ENCODE data around the gene PDGFRB. TPM values are rescaled to one million over a fixed set of nuclear protein-coding genes. Genes with fewer than 3 reads are reported as not detected.

Gene PDGFRB
- total and polyA plus RNA-seq, 10 of the 15 experiments (the other 5 are each of a cell fraction or from before 2014, with no cell fraction given): 0.02 to 3.0 (median 1.0) TPM

DNA sequence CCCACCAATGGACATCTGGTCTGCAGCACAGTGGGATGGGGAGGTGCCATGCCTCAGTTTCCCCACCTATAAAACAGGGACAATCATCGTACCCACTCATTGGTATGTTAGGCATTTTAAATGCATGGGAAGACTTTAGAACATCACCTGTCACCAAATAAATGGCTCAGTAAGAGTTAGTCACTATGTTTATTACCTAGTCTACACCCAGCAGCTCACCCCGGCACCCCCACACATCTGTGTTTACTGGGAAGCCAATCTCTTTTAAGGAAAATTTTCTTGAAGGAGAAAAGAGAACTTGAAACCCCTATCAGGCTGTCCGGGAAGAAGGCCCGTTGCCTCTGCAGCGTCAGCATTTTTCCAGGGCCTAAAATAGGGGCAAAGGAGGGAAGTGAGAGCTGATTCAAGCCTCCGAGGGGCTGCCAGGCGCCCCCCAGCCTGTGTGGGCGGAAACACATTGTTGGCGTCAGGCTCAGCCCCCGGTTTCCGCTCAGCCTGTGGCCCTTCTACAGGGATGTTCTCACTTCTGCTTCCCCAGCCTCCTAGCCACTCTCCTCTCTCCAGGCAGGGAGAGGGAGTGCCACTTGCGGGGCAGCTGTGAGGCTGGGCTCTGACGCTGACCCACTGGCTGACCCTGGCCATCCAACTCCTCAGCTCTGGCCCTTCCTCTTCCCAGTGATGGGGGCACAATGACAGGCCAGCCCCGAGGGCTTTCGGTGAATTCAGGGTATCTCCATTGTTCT is 73.9 kb downstream of the PDGFRB start (continued):
- TF ChIP-seq EP300 (IDR thresholded peaks at IDR 0.05; ENCODE audit: borderline replicate concordance in 1 of 2, control insufficient read depth in 1 of 2, low read depth in 2 of 2, low read length in 2 of 2): peak; percentile 66 to 88
- no peak for TF ChIP-seq IRF5 (IDR thresholded peaks at IDR 0.05; ENCODE audit: borderline replicate concordance)
- TF ChIP-seq, protein P1, sequence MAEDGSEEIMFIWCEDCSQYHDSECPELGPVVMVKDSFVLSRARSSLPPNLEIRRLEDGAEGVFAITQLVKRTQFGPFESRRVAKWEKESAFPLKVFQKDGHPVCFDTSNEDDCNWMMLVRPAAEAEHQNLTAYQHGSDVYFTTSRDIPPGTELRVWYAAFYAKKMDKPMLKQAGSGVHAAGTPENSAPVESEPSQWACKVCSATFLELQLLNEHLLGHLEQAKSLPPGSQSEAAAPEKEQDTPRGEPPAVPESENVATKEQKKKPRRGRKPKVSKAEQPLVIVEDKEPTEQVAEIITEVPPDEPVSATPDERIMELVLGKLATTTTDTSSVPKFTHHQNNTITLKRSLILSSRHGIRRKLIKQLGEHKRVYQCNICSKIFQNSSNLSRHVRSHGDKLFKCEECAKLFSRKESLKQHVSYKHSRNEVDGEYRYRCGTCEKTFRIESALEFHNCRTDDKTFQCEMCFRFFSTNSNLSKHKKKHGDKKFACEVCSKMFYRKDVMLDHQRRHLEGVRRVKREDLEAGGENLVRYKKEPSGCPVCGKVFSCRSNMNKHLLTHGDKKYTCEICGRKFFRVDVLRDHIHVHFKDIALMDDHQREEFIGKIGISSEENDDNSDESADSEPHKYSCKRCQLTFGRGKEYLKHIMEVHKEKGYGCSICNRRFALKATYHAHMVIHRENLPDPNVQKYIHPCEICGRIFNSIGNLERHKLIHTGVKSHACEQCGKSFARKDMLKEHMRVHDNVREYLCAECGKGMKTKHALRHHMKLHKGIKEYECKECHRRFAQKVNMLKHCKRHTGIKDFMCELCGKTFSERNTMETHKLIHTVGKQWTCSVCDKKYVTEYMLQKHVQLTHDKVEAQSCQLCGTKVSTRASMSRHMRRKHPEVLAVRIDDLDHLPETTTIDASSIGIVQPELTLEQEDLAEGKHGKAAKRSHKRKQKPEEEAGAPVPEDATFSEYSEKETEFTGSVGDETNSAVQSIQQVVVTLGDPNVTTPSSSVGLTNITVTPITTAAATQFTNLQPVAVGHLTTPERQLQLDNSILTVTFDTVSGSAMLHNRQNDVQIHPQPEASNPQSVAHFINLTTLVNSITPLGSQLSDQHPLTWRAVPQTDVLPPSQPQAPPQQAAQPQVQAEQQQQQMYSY (CRISPR knock-in tag; IDR thresholded peaks at IDR 0.05): no peak
- no peak for TF ChIP-seq SUZ12 (IDR thresholded peaks at IDR 0.05; ENCODE audit: unreplicated experiment)
- TF ChIP-seq MTA3 (IDR thresholded peaks at IDR 0.05; ENCODE audit: borderline replicate concordance, low read length): no peak; the same call in 1 of the 2 replicates
- TF ChIP-seq, protein P2, sequence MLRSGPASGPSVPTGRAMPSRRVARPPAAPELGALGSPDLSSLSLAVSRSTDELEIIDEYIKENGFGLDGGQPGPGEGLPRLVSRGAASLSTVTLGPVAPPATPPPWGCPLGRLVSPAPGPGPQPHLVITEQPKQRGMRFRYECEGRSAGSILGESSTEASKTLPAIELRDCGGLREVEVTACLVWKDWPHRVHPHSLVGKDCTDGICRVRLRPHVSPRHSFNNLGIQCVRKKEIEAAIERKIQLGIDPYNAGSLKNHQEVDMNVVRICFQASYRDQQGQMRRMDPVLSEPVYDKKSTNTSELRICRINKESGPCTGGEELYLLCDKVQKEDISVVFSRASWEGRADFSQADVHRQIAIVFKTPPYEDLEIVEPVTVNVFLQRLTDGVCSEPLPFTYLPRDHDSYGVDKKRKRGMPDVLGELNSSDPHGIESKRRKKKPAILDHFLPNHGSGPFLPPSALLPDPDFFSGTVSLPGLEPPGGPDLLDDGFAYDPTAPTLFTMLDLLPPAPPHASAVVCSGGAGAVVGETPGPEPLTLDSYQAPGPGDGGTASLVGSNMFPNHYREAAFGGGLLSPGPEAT (IDR thresholded peaks at IDR 0.05; ENCODE audit: low read depth): peak; percentile 85
- TF ChIP-seq SIN3A (IDR thresholded peaks at IDR 0.05; ENCODE audit: low read depth, low read length): no peak
- peak in 1 of 2 experiments; percentile 94; a peak in 2 of 3 replicates for TF ChIP-seq EGR1 (IDR thresholded peaks at IDR 0.05; ENCODE audit: borderline replicate concordance in 1 of 2, low read depth in 2 of 2, low read length in 2 of 2)
- TF ChIP-seq FOS (IDR thresholded peaks at IDR 0.05; ENCODE audit: borderline replicate concordance, extremely low read depth, insufficient read length): no peak
- TF ChIP-seq HDAC2 (IDR thresholded peaks at IDR 0.05): no peak
- no peak for TF ChIP-seq FOXK2 (IDR thresholded peaks at IDR 0.05)
- TF ChIP-seq STAT3 (IDR thresholded peaks at IDR 0.05; ENCODE audit: low read depth, low read length): no peak
- no peak for TF ChIP-seq PAX8 (IDR thresholded peaks at IDR 0.05)
- TF ChIP-seq JUNB (IDR thresholded peaks at IDR 0.05): no peak
- TF ChIP-seq NR2C2 (IDR thresholded peaks at IDR 0.05; ENCODE audit: borderline replicate concordance, control insufficient read depth, insufficient read length, low read depth): no peak
- 0 out of 2 replicates have a peak, but pooled peaks have one; percentile 28 for TF ChIP-seq CBFB (IDR thresholded peaks at IDR 0.05; ENCODE audit: low read depth)
- TF ChIP-seq TCF7 (IDR thresholded peaks at IDR 0.05; ENCODE audit: borderline replicate concordance): no peak
- no peak for TF ChIP-seq TARDBP (IDR thresholded peaks at IDR 0.05; ENCODE audit: borderline replicate concordance)
- no peak for TF ChIP-seq WRNIP1 (IDR thresholded peaks at IDR 0.05; ENCODE audit: borderline replicate concordance, low read depth, low read length)
